NCI-H1694 (cell line): ENCODE results near the gene CYP4B1.

Experiments used
- DNase-seq: peaks from one replicate; lab custom pipeline; 2025; lab: John Stamatoyannopoulos, UW

Gene CYP4B1

GRCh38 chr1:46797696-46798470 is 963 bp upstream of the CYP4B1 start:
- DNase-seq = no peak

DNA sequence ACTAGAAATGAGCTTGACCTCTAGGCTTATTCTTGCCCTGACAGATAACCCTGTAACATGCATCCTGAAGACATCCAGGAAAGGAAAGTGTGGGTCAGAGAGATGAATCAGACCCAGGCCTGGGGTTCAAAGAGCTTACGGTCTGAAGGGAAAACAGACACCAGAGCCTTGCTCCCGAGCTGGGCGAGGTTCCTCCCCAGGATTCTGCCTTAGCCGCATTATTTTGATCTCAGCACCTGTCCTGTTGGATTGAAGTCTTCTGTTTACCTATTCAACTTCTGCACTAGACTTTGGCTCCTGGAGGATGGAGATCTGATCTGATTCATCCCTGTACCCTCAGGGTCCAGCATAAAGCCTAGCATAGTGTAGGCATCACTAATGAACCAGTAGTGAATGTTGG is 1.9 kb downstream of the CYP4B1 start:
- DNase-seq = no peak

DNA sequence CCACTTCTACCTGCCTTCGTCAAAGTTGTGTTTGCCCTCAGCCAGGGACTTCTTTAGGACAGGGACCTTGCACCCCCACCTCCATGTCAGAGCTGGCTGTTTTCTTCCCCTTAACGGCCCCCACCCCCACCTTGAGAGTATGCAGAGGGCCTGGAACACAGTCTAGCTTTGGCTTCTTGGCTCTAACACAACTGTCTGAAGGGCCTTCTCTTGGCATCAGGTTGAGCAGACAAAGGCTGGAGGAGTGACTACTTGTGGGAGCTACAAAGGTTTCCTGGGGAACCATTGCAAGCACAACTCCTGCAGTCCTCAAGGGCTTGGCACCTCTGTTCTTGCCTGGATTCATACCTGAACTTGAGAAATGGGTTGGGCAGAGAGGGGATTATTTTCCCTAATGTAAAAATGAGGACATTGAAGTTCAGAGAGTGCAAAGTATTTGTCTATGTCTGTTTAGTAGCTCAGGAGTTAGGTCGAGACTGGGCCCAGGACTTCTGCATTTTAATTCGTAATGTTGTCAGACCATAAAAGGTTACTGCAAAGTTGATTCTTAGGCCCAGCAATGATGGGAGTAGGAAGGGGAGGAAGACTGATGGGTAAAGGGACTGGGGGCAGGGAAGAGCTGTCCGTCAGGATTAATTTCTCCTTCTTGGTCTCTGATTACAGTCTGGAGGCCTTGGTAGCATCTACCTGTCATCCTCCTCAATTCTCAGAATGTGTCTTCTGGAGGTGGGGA is 2.6 kb downstream of the CYP4B1 start:
- DNase-seq = no peak

- no peak for DNase-seq
These were observed 3.2 kb downstream of the CYP4B1 start for GRCh38 chr1:46802081-46802480.

DNA sequence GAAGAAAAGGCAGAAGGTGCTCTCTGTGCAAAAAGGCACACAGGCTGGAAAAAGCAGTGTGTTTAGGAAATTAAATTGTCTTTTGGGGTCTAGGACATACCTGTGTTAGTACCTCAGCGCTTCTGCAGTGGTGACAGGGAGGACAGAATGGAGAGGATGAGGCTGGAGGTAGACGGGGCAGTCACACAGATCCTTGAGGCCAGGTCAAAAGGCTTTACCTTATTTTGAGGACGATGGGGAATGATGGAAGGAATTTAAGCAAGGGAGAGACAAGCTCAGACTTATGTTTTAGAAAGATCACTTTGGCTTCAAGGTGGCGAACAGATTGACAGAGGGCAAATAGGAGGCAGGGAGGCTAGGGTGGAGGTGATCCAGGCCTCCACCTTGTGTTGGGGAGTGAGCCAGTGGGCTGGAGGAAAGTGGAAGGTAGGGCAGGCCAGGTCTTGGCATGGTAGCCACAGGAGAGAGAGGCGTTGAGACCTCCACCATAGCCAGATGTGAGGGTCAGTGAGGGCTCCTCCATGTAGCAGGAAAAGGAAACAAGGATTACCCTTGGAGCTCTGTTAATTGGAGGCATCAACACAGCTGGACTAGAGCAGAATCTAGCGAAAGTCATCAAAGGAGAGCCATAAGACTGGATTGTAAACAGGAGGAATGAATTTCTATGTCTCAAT is 4.2 kb downstream of the CYP4B1 start:
- DNase-seq = no peak

DNA sequence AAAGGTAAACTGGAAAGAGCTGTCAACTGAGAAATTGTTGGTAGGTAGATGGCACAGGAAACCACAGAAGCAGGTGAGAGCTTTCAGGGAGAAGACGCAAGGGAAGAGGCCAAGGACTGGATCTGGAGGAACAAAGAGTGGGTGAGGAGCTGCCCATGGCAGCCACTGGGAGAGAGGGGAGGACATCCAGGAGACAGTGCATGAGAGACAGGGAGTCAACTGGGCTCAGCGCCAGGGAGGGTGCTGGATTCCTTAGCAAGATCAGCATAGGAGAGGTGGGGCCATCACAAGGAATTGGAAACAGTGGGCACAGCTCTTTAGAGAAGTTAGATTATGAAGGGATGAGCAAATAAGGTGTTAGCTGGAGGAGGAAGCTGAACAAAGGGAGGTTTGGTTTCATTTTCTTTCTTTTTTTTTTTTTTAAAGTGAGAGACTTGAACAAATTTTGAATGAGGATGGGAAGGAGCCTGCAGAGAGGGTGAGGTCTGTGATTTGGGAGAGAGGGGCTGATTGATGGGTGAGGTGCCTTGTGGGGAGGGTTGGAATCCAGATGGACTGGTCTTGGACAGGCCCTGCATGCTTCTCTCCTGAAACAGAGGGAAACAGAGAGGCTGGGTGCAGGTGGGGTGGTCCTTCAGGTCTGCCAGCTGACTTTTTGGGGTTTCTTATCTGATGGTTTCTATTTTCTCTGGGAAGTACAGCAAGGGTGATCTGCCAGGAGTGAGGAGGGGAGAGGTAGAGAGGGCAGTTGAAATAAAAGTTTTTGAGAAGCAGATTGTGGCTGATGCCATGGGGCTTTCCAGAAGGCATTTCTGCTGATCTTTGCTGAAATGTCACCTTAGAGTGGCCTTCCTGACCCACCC is 5.4 kb downstream of the CYP4B1 start:
- DNase-seq = no peak

- no peak for DNase-seq
These were observed 6.1 kb downstream of the CYP4B1 start for GRCh38 chr1:46804926-46805325.

DNA sequence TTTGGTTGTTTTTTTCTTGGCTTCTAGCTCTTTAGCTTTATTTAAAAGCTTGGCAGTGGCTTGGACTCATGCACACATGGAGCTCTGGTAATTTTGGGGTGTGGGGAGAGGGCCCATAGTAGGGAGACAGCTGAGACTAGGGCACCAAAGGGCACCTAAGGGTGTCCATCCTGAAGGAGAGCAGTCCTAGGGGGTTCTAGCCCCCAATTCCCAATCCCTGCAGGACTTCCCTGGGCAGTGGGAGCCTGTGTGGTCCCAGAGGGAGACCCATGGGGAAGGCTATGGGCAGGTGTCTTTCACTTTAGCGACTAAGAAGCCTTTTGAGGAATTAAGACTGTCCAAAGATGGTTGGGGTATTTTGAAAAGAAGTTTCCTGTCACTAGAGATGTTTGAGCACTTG is 6.9 kb downstream of the CYP4B1 start:
- no peak for DNase-seq

- DNase-seq = no peak
These were observed 7.6 kb downstream of the CYP4B1 start for GRCh38 chr1:46806196-46807020.

DNA sequence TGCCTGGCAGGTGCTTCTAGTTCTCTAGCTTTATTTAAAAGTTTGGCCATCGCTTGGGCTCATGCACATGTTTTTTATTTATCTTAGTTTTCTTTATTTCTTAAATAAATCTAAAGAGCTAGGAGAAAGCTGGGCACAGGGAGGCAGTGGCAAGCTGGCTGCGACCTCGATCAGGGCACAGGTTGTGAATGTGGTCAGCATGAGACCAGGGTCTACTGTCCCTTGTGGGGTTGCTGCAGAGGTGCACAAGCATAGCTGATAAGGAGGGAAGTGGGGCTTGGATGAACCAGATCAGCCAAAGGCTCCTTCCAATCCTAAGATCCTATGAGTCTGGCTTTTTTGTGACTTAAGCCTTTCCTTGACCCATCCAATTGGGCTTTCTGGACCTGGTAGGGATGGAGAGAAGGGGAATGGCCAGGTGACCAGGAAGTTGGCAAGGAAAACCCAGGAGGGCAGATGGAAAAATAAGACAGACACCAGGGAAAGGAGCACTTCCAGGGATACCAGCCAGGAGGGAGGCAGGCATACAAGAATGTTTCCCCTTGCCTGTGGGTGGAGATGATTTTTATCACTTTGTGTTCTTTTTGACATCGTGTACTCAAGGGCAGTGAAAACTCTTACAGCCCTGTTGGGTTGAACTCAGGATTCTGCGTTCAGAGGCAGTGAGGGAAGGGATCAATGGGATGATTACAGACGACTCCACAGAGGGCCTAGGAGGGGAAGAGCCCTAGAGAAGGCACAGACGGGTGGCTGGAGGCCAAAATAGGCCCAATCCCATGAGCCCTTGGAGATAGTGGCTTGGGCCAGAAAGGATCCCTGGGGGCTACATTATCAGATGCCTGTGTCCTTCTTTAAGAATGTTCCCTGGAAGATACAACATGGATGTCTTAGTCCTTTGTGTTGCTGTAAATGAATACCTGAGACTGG is 8.5 kb downstream of the CYP4B1 start:
- DNase-seq = no peak

DNA sequence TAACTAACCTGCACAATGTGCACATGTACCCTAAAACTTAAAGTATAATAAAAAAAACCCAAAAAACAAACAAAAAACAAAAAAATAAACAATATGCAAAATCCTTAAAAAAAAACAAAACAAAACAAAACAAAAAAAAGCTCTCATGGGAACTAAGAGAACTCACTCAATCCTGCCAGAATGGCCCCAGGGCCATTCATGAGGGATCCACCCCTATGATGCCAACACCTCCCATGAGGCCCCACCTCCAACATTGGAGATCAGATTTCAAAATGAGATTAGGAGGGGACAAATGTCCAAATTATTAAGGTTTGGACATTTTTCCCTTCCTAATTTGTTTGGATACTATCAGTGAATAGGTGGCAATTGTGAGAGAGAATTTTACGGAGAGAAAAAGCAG is 10.2 kb downstream of the CYP4B1 start:
- DNase-seq = no peak

DNA sequence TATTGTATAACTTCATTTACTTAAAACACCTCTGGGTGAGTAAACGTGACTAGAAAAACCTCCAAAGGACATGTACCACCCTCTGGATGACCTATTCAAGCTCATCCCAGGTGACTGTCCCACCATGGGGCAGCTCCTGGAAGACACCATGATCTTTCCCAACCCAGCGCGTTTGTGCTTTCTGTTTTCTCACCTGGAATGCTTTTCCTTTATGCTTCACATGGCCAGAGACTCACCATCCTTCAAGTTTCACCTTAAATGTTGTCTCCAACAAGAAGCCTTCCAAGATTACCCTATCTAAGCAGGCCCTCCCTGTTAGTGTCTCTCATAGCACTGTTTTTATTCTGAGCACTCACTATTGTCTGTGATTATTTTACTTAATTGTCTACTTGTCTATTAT is 11.1 kb downstream of the CYP4B1 start:
- DNase-seq = no peak

- no peak for DNase-seq
These were observed 11.8 kb downstream of the CYP4B1 start for GRCh38 chr1:46810596-46810995.

DNA sequence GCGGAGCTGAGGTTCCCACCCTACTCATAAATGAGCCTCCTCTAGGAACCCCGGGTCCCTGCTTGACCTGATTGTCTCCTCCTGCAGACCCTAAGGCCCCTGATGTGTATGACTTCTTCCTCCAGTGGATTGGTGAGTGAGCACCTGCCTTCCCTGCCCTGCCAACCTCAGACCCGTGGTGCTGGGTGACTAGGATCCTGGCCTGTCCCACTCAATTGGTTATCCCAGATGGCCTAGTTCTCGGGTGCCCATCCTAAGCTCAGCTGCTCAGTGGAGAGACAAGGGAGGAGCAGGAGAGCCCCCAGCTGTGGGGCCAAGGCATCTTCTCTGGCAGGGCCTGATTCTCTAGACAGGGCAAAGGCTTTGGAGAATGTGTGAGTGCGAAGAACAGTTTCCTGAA is 12.2 kb downstream of the CYP4B1 start:
- no peak for DNase-seq

GRCh38 chr1:46812065-46812963 is 13.5 kb downstream of the CYP4B1 start:
- DNase-seq = no peak

DNA sequence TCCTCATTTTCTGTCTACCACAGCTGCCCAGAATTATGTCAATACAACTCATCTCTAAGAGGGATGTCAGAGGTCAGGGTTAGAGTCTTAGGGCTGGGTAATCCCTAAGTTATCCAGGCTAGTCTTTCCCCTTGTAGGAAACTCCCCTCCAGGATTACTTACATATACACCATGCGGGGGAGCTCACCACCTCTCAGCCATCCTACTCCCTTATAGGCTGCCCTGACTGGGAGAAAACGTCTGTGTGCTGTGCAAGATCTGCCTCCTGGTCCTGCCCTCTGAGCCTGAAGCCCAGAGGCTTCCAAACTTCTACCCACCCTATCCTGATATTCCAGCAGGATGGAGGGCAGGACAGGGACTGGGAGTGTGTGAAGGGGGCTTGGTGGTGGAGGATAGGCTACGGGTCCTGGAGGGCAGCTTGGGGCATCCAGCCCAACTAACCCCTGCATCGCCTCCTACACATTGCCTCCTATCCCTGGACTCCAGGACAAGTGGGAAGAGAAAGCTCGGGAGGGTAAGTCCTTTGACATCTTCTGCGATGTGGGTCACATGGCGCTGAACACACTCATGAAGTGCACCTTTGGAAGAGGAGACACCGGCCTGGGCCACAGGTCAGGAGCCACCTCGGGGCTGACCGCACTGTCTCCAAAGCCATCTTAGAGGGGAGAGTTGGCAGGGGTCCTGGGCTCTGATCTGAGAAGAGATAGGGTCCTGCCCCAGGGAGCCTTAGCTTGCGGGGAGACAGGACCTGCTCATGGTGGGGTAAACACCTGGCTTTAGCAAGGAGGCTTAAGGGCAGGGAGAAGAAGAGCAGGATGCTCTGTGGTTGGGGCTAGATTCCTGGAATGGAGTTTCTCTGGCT is 14.4 kb downstream of the CYP4B1 start:
- no peak for DNase-seq

DNA sequence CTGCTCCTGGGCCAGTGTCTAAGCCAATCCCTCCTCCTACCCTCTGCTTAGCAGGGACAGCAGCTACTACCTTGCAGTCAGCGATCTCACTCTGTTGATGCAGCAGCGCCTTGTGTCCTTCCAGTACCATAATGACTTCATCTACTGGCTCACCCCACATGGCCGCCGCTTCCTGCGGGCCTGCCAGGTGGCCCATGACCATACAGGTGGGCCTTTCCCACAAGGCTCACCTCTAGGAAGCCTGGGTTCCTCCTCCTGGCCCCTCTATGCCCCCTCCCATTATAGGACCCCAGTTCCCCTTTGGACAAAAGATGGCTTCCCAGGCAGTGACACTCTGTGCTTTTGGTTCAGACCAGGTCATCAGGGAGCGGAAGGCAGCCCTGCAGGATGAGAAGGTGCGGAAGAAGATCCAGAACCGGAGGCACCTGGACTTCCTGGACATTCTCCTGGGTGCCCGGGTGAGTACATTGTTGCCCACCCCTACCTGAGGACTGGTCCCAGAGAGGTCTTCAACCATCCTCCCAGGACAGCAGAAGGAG is 15.1 kb downstream of the CYP4B1 start:
- DNase-seq = no peak

DNA sequence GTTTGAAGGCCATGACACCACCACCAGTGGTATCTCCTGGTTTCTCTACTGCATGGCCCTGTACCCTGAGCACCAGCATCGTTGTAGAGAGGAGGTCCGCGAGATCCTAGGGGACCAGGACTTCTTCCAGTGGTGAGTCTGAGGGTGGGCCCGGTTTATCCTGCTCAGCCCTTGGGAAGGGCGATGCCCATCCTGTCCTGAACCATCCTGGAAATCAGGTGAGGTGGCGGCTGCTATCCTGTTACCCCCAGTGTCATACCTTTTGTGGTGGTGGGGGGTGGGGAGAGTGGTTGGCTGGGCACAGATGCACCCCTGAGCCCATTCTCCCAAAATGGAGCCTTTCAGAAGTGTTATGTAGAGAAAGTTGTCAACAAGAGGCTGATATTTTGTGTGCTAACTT is 16.3 kb downstream of the CYP4B1 start:
- DNase-seq = no peak
